Testis (tissue), 3 donors: ENCODE measurements around the gene RRAGB. TPM values are rescaled to one million over a fixed set of nuclear protein-coding genes. Genes with fewer than 3 reads are reported as not detected.

Experiments used
- DNase-seq: peaks from one replicate; pipeline ENCODE4 v3.0.0-alpha.2; 2019
- H3K27ac ChIP-seq, 2 donors: fragments of 200-600 bp; sonication (generic); one replicate each; pipeline ENCODE4 v1.5.1; 2019
- H3K27me3 ChIP-seq: fragments of 200-600 bp; sonication (generic); one replicate; pipeline ENCODE4 v1.5.1; 2019
- H3K36me3 ChIP-seq: fragments of 200-600 bp; sonication (generic); one replicate; pipeline ENCODE4 v1.5.1; 2017; ENCODE audit warnings: low read depth; ENCODE audit errors: missing control alignments
- H3K4me1 ChIP-seq: fragments of 200-600 bp; sonication (generic); one replicate; pipeline ENCODE4 v1.5.1; 2019
- H3K4me3 ChIP-seq, 2 donors: fragments of 200-600 bp; sonication (generic); one replicate each; pipeline ENCODE4 v1.5.1; 2017 to 2019
- H3K9me3 ChIP-seq: fragments of 200-600 bp; sonication (generic); one replicate; pipeline ENCODE4 v1.5.1; 2017
- CTCF ChIP-seq, 3 experiments: fragments of 450-650 bp in 2 of 3; fragments of 200-600 bp in 1 of 3; sonication (generic) in 1 of 3; IDR thresholded peaks; one replicate each; pipeline ENCODE4 v1.5.1; 2016 to 2019; ENCODE audit warnings: antibody characterized with exemption in 3 of 3, mild to moderate bottlenecking in 2 of 3, moderate library complexity in 1 of 3
- POLR2A ChIP-seq: fragments of 450-650 bp; IDR thresholded peaks from one replicate; pipeline ENCODE4 v1.6.1; 2017; ENCODE audit warnings: antibody characterized with exemption, mild to moderate bottlenecking, moderate library complexity
- WGBS, 2 donors: methylation state at CpG; one replicate each; pipeline ENCODE4 v1.1.5; 2018; 5-methylcytosine and 5-hydroxymethylcytosine counted together
- intact Hi-C: fragments of 100-400 bp; cut with DNase I; formaldehyde crosslinking; loops from one replicate; pipeline ENCODE4 v1.15.1; 2023; ENCODE audit warnings: low total_unique reads
- polyA plus RNA-seq: library from polyadenylated mRNA; stranded (reverse); fragments of 350-450 nt; fragmentation: Illumina TruSeq; extraction: RNeasy Lipid Tissue Mini Kit (QIAGEN cat#74804); gene quantifications from one replicate; pipeline ENCODE4 v1.2.3, GENCODE V29; 2014; ENCODE audit warnings: low read depth, low replicate concordance; ENCODE audit not compliant: insufficient read depth
- total RNA-seq, 2 donors: library from RNA; depleted of rRNA; stranded (reverse); fragments of >200 nt; gene quantifications; one replicate each; pipeline ENCODE4 v1.2.3, GENCODE V29; 2016

Gene RRAGB
- total and polyA plus RNA-seq, 3 donors from 2014 or later: 25.0 to 33.6 (median 33.2) TPM

DNA sequence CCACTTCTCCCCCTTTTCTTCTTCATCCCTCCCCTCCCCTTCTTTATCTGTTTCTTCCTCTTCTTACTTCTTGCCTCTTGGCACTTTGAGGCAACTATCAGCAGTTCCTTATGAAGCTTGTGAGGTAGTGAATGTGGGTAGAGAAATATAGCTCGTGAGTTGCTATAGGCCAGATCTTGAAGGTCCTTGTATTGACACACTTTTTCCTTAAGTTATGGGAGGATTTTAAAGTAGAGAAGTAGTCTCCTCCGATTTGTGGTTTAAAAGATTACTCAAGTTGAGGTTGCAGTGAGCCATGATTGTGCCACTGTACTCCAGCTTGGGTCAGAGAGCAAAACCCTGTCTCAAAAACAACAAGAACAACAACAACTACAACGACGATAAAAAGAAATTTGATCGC, 3.4 kb upstream of the RRAGB start:
- intact Hi-C loops: no loop called here
- Histone ChIP-seq H3K27ac (no peak overlapping the region), H3K36me3 (no peaks in the 10 kb centered on the region), H3K9me3 (no peaks in the 10 kb centered on the region), H3K27me3 (no peaks in the 10 kb centered on the region), H3K4me1 (no peaks in the 10 kb centered on the region), H3K4me3 (no peak overlapping the region)
- TF ChIP-seq CTCF (IDR thresholded peaks at IDR 0.05) (no peak), POLR2A (no peak)
- WGBS, 2 donors: 85 to 86% methylated on average over 5 of the region's 5 CpGs
- DNase-seq: no peak

DNA sequence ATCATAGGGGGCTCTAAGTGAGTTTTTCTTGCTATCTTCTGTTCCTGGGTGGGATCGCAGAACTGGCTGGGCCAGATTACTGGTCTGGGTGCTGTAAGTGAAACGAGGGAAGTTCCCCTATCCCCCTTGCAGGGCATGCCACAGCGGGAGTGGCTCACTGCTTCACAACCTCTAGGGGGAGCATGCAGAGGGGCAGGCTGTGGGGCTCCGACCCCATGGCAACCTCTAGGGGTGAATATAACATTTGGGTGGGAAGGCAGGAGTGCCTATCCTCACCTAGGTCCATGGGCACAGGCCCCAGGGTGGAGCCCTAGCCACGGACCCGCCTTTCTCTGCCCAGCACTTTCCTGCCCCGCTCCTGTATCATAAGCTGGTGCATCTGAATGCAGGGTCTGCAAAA, 1.7 kb upstream of the RRAGB start:
- H3K4me1 ChIP-seq: no peaks in the 10 kb centered on the region
- H3K36me3 ChIP-seq: no peaks in the 10 kb centered on the region
- no peak overlapping the region for H3K27ac ChIP-seq
- TF ChIP-seq CTCF (IDR thresholded peaks at IDR 0.05) (no peak), POLR2A (no peak)
- intact Hi-C loops: no loop called here
- H3K27me3 ChIP-seq: no peaks in the 10 kb centered on the region
- 44 to 74% methylated on average over 6 to 7 of the region's 7 CpGs for WGBS, 2 donors
- no peak overlapping the region for H3K4me3 ChIP-seq
- H3K9me3 ChIP-seq: no peaks in the 10 kb centered on the region
- no peak for DNase-seq

- H3K27ac ChIP-seq: peak overlapping the region in 1 of 2 donors; percentile 86
- intact Hi-C loops: no loop called here
- no peak for DNase-seq
These were observed 612 bp upstream of the RRAGB start for GRCh38 chrX:55716937-55717336.

GRCh38 chrX:55731826-55732225, 14.3 kb downstream of the RRAGB start:
- DNase-seq: no peak
- no peaks in the 10 kb centered on the region for H3K9me3 ChIP-seq
- no peak overlapping the region for H3K27ac ChIP-seq
- no peaks in the 10 kb centered on the region for H3K27me3 ChIP-seq
- 94 to 95% methylated on average over 2 of the region's 2 CpGs for WGBS, 2 donors
- intact Hi-C loops: no loop called here
- no peak overlapping the region for H3K4me3 ChIP-seq
- TF ChIP-seq CTCF (IDR thresholded peaks at IDR 0.05): no peak
- TF ChIP-seq POLR2A: no peak
- H3K4me1 ChIP-seq: no peaks in the 10 kb centered on the region
- no peaks in the 10 kb centered on the region for H3K36me3 ChIP-seq

More at GRCh38 chrX:55716937-55717336, 612 bp upstream of the RRAGB start:
- Histone ChIP-seq H3K36me3 (no peaks in the 10 kb centered on the region), H3K4me3 (peak overlapping the region; percentile 66 to 73), H3K9me3 (no peaks in the 10 kb centered on the region), H3K4me1 (no peaks in the 10 kb centered on the region), H3K27me3 (no peaks in the 10 kb centered on the region)
- TF ChIP-seq CTCF (IDR thresholded peaks at IDR 0.05): no peak
- no peak for TF ChIP-seq POLR2A
- 16 to 51% methylated on average over 3 of the region's 3 CpGs for WGBS, 2 donors

DNA sequence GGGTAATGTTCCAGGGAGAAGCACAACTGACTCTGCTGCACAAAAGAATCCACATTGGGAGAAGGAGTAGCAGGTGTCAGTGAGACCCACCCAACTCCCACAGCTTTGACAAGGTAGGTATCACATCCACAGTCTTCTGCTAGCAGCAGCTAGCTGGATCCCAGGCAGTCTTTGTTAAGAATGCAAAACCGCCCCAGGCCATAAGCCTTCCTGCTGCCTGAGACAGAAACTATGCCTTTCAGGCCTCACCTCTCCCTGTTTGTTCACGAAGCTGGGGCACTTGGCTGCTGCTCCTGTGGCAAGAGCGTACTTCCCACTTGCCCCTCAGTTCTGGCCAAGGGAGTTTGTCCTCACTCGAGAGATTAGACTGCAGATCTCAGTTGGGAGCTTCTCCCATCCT, 21.4 kb downstream of the RRAGB start:
- H3K9me3 ChIP-seq: no peaks in the 10 kb centered on the region
- intact Hi-C loops: no loop called here
- H3K4me3 ChIP-seq: no peak overlapping the region
- no peak overlapping the region for H3K27ac ChIP-seq
- H3K36me3 ChIP-seq: no peaks in the 10 kb centered on the region
- no peaks in the 10 kb centered on the region for H3K4me1 ChIP-seq
- WGBS, 2 donors: 100% methylated on average over 1 of the region's 4 CpGs; no CpG with 5 or more reads in 1 of the 2 donors
- TF ChIP-seq CTCF (IDR thresholded peaks at IDR 0.05) (no peak), POLR2A (no peak)
- no peaks in the 10 kb centered on the region for H3K27me3 ChIP-seq
- DNase-seq: no peak
